ENCODE results near the gene LCN6. TPM values are rescaled to one million over a fixed set of nuclear protein-coding genes. Genes with fewer than 3 reads are reported as not detected.
A peak's percentile ranks its signal among the peaks of the same experiment; 100 is the strongest.

LCN6 gene
- total RNA-seq, 1 donor from 2014 or later: not detected

DNA sequence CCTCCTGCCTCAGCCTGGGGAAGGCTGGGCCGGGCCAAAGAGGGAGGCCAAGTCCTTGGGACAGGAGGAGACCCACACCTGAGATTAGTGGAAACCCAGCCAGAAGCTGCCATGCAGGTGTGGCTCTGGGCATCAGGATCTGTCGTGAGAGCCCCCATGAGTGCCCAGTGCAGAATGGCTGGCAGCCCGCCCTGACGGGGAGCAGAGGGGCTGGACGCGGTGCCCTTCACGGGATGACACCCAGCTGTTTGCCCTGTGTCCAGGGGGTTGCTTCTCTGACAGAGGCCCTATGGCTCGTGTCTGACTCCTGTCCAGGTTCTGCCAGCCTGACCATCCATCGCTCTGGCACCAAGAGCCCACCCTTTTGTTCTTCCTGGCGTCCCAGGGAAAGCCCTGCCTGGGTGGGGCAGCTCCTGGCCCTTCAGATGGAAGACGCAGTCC, 27.4 kb downstream of the LCN6 start:
- Mint-ChIP-seq H3K27me3 (ENCODE audit: low read depth, unreplicated experiment) (no peaks in the 10 kb centered on the region), H3K36me3 (ENCODE audit: low read depth, unreplicated experiment) (peaks cover 8% of the 10 kb centered on the region), H3K27ac (ENCODE audit: unreplicated experiment) (peak overlapping the region; percentile 29), H3K4me1 (ENCODE audit: low read depth, unreplicated experiment) (peaks cover 13% of the 10 kb centered on the region), H3K9me3 (ENCODE audit: unreplicated experiment) (no peaks in the 10 kb centered on the region), H3K4me3 (ENCODE audit: unreplicated experiment) (no peak overlapping the region)
- Histone ChIP-seq H3K4me2 (ENCODE audit: low read length) (peak overlapping the region; percentile 59), H2AFZ (ENCODE audit: low read depth, low read length) (no peak overlapping the region), H3K9me3 (ENCODE audit: insufficient read depth, low read depth, low read length) (no peaks in the 10 kb centered on the region), H3K36me3 (ENCODE audit: insufficient read depth, low read length) (peaks cover 15% of the 10 kb centered on the region), H3K4me3 (ENCODE audit: insufficient read depth, low read depth, low read length) (no peak overlapping the region), H3K9ac (ENCODE audit: low read length) (no peak overlapping the region), H3K79me2 (ENCODE audit: insufficient read depth, low read length) (peaks cover 25% of the 10 kb centered on the region), H3K27ac (ENCODE audit: low read depth, low read length) (peak overlapping the region; percentile 48), H4K20me1 (ENCODE audit: insufficient read depth, low read length) (peaks cover 53% of the 10 kb centered on the region), H3K27me3 (ENCODE audit: insufficient read depth, low read length) (no peaks in the 10 kb centered on the region), H3K4me1 (ENCODE audit: insufficient read depth, low read length) (peaks cover 26% of the 10 kb centered on the region)
- no peak for FAIRE-seq
- no peak for DNase-seq (ENCODE audit: low read depth)
- TF ChIP-seq EZH2 (IDR thresholded peaks at IDR 0.05; ENCODE audit: insufficient read depth, low read length): no peak
- TF ChIP-seq, protein P1, sequence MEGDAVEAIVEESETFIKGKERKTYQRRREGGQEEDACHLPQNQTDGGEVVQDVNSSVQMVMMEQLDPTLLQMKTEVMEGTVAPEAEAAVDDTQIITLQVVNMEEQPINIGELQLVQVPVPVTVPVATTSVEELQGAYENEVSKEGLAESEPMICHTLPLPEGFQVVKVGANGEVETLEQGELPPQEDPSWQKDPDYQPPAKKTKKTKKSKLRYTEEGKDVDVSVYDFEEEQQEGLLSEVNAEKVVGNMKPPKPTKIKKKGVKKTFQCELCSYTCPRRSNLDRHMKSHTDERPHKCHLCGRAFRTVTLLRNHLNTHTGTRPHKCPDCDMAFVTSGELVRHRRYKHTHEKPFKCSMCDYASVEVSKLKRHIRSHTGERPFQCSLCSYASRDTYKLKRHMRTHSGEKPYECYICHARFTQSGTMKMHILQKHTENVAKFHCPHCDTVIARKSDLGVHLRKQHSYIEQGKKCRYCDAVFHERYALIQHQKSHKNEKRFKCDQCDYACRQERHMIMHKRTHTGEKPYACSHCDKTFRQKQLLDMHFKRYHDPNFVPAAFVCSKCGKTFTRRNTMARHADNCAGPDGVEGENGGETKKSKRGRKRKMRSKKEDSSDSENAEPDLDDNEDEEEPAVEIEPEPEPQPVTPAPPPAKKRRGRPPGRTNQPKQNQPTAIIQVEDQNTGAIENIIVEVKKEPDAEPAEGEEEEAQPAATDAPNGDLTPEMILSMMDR (IDR thresholded peaks at IDR 0.05; ENCODE audit: insufficient read depth, low read depth, low read length): no peak

DNA sequence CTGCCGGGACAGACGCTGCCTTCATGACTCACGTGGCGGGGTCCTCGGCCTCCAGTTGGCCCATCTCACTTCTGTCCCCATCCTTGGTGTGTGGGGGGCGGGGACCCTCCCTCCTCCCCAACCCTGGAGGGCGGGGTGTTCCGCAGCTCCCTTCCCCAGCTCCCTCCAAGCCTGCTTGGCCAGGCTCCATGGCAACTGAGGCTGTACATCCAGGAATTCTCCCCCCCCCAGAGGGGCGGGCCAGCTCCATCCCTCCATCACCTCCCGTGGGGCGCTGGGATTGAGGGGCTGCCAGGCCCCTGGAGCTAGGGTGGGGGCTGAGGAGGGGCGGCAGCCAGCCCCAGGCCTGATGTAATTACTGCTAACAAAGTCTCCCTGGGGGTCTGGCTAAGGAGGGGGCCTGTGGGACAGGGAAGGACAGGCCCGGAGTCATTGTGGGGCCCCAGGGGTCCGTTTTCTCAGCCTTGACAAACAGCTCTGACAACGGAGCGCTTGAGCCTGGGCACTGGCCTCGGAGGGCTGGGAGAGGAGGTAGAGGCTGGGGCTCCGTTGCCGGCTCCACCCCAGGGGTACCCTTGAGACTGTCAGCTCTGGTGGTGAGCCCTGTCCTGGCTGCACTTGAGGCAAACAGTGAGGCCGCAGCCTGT, 28.0 kb downstream of the LCN6 start:
- H3K36me3 ChIP-seq (ENCODE audit: insufficient read depth, low read length): peaks cover 12% of the 10 kb centered on the region
- H2AFZ ChIP-seq (ENCODE audit: low read depth, low read length): no peak overlapping the region
- TF ChIP-seq EZH2 (IDR thresholded peaks at IDR 0.05; ENCODE audit: insufficient read depth, low read length): no peak
- H3K4me2 ChIP-seq (ENCODE audit: low read length): peak overlapping the region; percentile 59
- peaks cover 21% of the 10 kb centered on the region for H3K4me1 ChIP-seq (ENCODE audit: insufficient read depth, low read length)
- H3K9me3 ChIP-seq (ENCODE audit: insufficient read depth, low read depth, low read length): no peaks in the 10 kb centered on the region
- peaks cover 19% of the 10 kb centered on the region for H3K79me2 ChIP-seq (ENCODE audit: insufficient read depth, low read length)
- H3K27me3 ChIP-seq (ENCODE audit: insufficient read depth, low read length): no peaks in the 10 kb centered on the region
- H3K9ac ChIP-seq (ENCODE audit: low read length): peak overlapping the region; percentile 10
- Mint-ChIP-seq H3K4me1 (ENCODE audit: low read depth, unreplicated experiment) (peaks cover 9% of the 10 kb centered on the region), H3K4me3 (ENCODE audit: unreplicated experiment) (no peak overlapping the region), H3K36me3 (ENCODE audit: low read depth, unreplicated experiment) (peaks cover 8% of the 10 kb centered on the region), H3K9me3 (ENCODE audit: unreplicated experiment) (no peaks in the 10 kb centered on the region), H3K27me3 (ENCODE audit: low read depth, unreplicated experiment) (no peaks in the 10 kb centered on the region), H3K27ac (ENCODE audit: unreplicated experiment) (peak overlapping the region; percentile 47)
- H3K27ac ChIP-seq (ENCODE audit: low read depth, low read length): no peak overlapping the region
- H4K20me1 ChIP-seq (ENCODE audit: insufficient read depth, low read length): peaks cover 48% of the 10 kb centered on the region
- H3K4me3 ChIP-seq (ENCODE audit: insufficient read depth, low read depth, low read length): no peak overlapping the region
- DNase-seq (ENCODE audit: low read depth) (no peak), FAIRE-seq (no peak)

DNA sequence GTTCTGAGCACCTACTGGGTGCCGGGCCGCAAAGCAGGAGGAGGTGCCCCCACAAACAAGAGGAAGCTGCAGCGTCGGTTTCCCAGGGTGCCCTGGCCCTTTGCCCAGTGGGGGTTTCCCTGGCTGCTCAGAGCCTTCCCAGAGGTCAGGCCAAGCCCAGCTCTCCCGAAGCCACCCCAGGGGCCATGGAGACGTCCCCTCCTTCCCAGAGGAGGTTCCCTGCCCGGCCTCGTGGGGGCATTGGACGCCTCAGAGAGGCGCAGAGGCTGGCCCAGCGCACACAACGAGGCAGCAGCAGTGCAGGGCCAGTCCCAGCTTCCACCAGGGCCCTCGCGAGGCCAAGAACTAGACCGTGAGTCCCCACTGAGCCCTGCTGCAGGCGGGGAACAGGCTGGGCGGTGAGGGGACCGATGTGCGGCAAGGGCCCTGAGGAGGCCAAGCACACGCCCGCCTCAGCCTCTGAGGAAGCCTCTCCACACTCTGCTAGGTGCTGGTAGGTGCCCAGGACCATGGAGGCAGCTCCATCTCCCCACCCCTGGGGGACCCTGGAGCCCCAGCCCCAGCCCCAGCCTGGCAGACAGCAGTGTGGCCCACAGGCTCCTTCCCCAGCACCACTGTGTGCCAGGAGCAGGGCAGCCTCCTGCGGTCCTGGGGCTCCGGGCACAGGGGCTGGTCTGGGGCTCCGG, 29.0 kb downstream of the LCN6 start:
- Histone ChIP-seq H3K27ac (ENCODE audit: low read depth, low read length) (no peak overlapping the region), H3K4me2 (ENCODE audit: low read length) (no peak overlapping the region), H3K9ac (ENCODE audit: low read length) (no peak overlapping the region), H4K20me1 (ENCODE audit: insufficient read depth, low read length) (peaks cover 37% of the 10 kb centered on the region), H3K4me3 (ENCODE audit: insufficient read depth, low read depth, low read length) (no peak overlapping the region), H3K36me3 (ENCODE audit: insufficient read depth, low read length) (peaks cover 7% of the 10 kb centered on the region), H3K79me2 (ENCODE audit: insufficient read depth, low read length) (peaks cover 10% of the 10 kb centered on the region), H3K9me3 (ENCODE audit: insufficient read depth, low read depth, low read length) (no peaks in the 10 kb centered on the region), H3K4me1 (ENCODE audit: insufficient read depth, low read length) (peaks cover 20% of the 10 kb centered on the region), H2AFZ (ENCODE audit: low read depth, low read length) (no peak overlapping the region), H3K27me3 (ENCODE audit: insufficient read depth, low read length) (no peaks in the 10 kb centered on the region)
- no peak for DNase-seq (ENCODE audit: low read depth)
- peaks cover 5% of the 10 kb centered on the region for H3K4me1 Mint-ChIP-seq (ENCODE audit: low read depth, unreplicated experiment)
- H3K27ac Mint-ChIP-seq (ENCODE audit: unreplicated experiment): no peak overlapping the region
- no peak for FAIRE-seq
- TF ChIP-seq, protein P1 (IDR thresholded peaks at IDR 0.05; ENCODE audit: insufficient read depth, low read depth, low read length): no peak
- TF ChIP-seq EZH2 (IDR thresholded peaks at IDR 0.05; ENCODE audit: insufficient read depth, low read length): no peak
- no peaks in the 10 kb centered on the region for H3K27me3 Mint-ChIP-seq (ENCODE audit: low read depth, unreplicated experiment)
- H3K36me3 Mint-ChIP-seq (ENCODE audit: low read depth, unreplicated experiment): peaks cover 6% of the 10 kb centered on the region
- H3K4me3 Mint-ChIP-seq (ENCODE audit: unreplicated experiment): no peak overlapping the region
- no peaks in the 10 kb centered on the region for H3K9me3 Mint-ChIP-seq (ENCODE audit: unreplicated experiment)

Data from astrocyte (in vitro differentiated cells and primary cell).